H1 (cell line): Measurements from ENCODE around the gene HTR6. TPM values are rescaled to one million over a fixed set of nuclear protein-coding genes. Genes with fewer than 3 reads are reported as not detected.

Experiments used
- CHD1 ChIP-seq: IDR thresholded peaks from 2 replicates; pipeline ENCODE4 v1.6.1; 2012; ENCODE audit warnings: low read depth, low read length, improper control_type of control experiment
- CHD2 ChIP-seq: IDR thresholded peaks from 2 replicates; pipeline ENCODE4 v1.6.1; 2012; ENCODE audit warnings: low read length, improper control_type of control experiment
- CREB1 ChIP-seq: IDR thresholded peaks from 2 replicates; pipeline ENCODE4 v1.6.1; 2012; ENCODE audit warnings: inconsistent platforms
- HDAC2 ChIP-seq, 2 experiments: fragments of 300-600 bp in 1 of 2; sonication (generic) in 1 of 2; IDR thresholded peaks; 2 replicates each; pipeline ENCODE4 v1.6.1; 2011 to 2012; ENCODE audit warnings: low read depth in 2 of 2, low read length in 2 of 2, mild to moderate bottlenecking in 2 of 2, moderate library complexity in 2 of 2, borderline replicate concordance in 1 of 2, inconsistent platforms in 1 of 2
- HDAC6 ChIP-seq: IDR thresholded peaks from one replicate; pipeline ENCODE4 v1.7.1; 2012; ENCODE audit warnings: low read depth, mild to moderate bottlenecking, inconsistent platforms, low read length, moderate library complexity
- JUND ChIP-seq: IDR thresholded peaks from 2 replicates; pipeline ENCODE4 v1.6.1; 2011; ENCODE audit warnings: mild to moderate bottlenecking, improper control_type of control experiment, low read length
- KDM4A ChIP-seq: IDR thresholded peaks from one replicate; pipeline ENCODE4 v1.7.1; 2012; ENCODE audit warnings: low read depth, mild to moderate bottlenecking, moderate library complexity, low read length, inconsistent platforms; ENCODE audit not compliant: severe bottlenecking
- KDM5A ChIP-seq: fragments of 200-600 bp; IDR thresholded peaks from 2 replicates; pipeline ENCODE4 v1.7.1; 2012; ENCODE audit warnings: mild to moderate bottlenecking, low read length, inconsistent platforms, mixed read lengths
- MAFK ChIP-seq: IDR thresholded peaks from 2 replicates; pipeline ENCODE4 v1.6.1; 2012; ENCODE audit warnings: low read depth, mild to moderate bottlenecking, improper control_type of control experiment, low read length
- PHF8 ChIP-seq: fragments of 200-600 bp; sonication (generic); conservative IDR thresholded peaks from 2 replicates; pipeline ENCODE4 v1.7.1; 2012; ENCODE audit warnings: low read depth, mild to moderate bottlenecking, inconsistent platforms, low read length, moderate library complexity
- RAD21 ChIP-seq, 2 experiments: IDR thresholded peaks in 1 of 2; conservative IDR thresholded peaks in 1 of 2; 2 replicates each; pipeline ENCODE4 v1.6.1; 2011; ENCODE audit warnings: low read depth in 2 of 2, low read length in 2 of 2, improper control_type of control experiment in 1 of 2, inconsistent platforms in 1 of 2, mild to moderate bottlenecking in 1 of 2, moderate library complexity in 1 of 2
- SP1 ChIP-seq: IDR thresholded peaks from 2 replicates; pipeline ENCODE4 v1.6.1; 2011; ENCODE audit warnings: low read depth, low read length
- SP4 ChIP-seq: IDR thresholded peaks from 2 replicates; pipeline ENCODE4 v1.6.1; 2012; ENCODE audit warnings: low read length, inconsistent platforms
- TAF1 ChIP-seq: IDR thresholded peaks from 2 replicates; pipeline ENCODE4 v1.6.1; 2011; ENCODE audit warnings: mild to moderate bottlenecking, low read depth, low read length
- TBP ChIP-seq: IDR thresholded peaks from 2 replicates; pipeline ENCODE4 v1.6.1; 2011; ENCODE audit warnings: low read depth, low read length, improper control_type of control experiment
- TCF12 ChIP-seq: IDR thresholded peaks from 2 replicates; pipeline ENCODE4 v1.6.1; 2011; ENCODE audit warnings: low read depth, mild to moderate bottlenecking, low read length
- TEAD4 ChIP-seq: IDR thresholded peaks from 2 replicates; pipeline ENCODE4 v1.6.1; 2012; ENCODE audit warnings: low read depth, low read length, inconsistent platforms, mixed read lengths
- ZNF274 ChIP-seq: IDR thresholded peaks from 2 replicates; pipeline ENCODE4 v1.7.0; 2012; ENCODE audit warnings: low read length, borderline replicate concordance; ENCODE audit errors: extremely low read depth
- polyA plus RNA-seq, 7 experiments: library from polyadenylated mRNA; depleted of rRNA in 3 of 7; stranded (reverse) in 5 of 7; unstranded in 2 of 7; fragments of >200 nt in 5 of 7; fragments of 200-250 nt in 2 of 7; gene quantifications; 1 replicate in 5 of 7; 2 replicates in 1 of 7; 4 replicates in 1 of 7; pipeline versions ENCODE4 v1.2.1 to v1.2.3, GENCODE V29; 2011 to 2013; ENCODE audit warnings: missing spikeins in 2 of 7, mixed read lengths in 2 of 7
- total RNA-seq: library from RNA; stranded (reverse); fragmentation: NEBNext Ultra II Directional; extraction: Animal tissue kit (Norgen Biotek cat#: 25700); gene quantifications from 2 replicates; pipeline ENCODE4 v1.2.1, GENCODE V29; 2021
- TF ChIP-seq, protein P1 (sequence below), 3 experiments: IDR thresholded peaks; 1 replicate in 2 of 3; 2 replicates in 1 of 3; pipeline versions ENCODE4 v1.5.1 to v1.6.1; 2011; ENCODE audit warnings: low read length in 3 of 3, mild to moderate bottlenecking in 3 of 3, inconsistent platforms in 2 of 3, low read depth in 1 of 3, moderate library complexity in 1 of 3; ENCODE audit not compliant: insufficient read depth in 1 of 3; ENCODE audit errors: control extremely low read depth in 1 of 3
- TF ChIP-seq, protein P2 (sequence below): IDR thresholded peaks from 2 replicates; pipeline ENCODE4 v1.6.1; 2012; ENCODE audit warnings: inconsistent platforms

Gene HTR6
- total and polyA plus RNA-seq, 2 of the 8 experiments (the other 6 are each of a cell fraction or from before 2014, with no cell fraction given): 0.76 to 0.95 TPM

DNA sequence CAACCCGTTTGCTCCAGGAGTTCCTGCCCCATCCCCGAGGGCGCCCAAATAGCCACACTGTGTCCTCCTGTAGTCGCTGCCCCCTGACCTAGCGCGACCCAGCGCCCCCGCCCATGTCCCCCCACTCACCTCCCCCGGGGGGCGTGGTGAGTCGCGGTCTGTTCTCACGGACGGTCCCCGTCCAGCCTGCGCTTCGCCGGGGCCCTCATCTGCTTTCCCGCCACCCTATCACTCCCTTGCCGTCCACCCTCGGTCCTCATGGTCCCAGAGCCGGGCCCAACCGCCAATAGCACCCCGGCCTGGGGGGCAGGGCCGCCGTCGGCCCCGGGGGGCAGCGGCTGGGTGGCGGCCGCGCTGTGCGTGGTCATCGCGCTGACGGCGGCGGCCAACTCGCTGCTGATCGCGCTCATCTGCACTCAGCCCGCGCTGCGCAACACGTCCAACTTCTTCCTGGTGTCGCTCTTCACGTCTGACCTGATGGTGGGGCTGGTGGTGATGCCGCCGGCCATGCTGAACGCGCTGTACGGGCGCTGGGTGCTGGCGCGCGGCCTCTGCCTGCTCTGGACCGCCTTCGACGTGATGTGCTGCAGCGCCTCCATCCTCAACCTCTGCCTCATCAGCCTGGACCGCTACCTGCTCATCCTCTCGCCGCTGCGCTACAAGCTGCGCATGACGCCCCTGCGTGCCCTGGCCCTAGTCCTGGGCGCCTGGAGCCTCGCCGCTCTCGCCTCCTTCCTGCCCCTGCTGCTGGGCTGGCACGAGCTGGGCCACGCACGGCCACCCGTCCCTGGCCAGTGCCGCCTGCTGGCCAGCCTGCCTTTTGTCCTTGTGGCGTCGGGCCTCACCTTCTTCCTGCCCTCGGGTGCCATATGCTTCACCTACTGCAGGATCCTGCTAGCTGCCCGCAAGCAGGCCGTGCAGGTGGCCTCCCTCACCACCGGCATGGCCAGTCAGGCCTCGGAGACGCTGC, 1.1 kb downstream of the HTR6 start (continued):
- TF ChIP-seq CHD2: no peak
- TF ChIP-seq CREB1: 0 out of 2 replicates have a peak, but pooled peaks have one; percentile 7
- no peak for TF ChIP-seq TBP
- no peak for TF ChIP-seq PHF8
- no peak for TF ChIP-seq HDAC6
- no peak for TF ChIP-seq HDAC2 (IDR thresholded peaks at IDR 0.05; ENCODE audit: borderline replicate concordance in 1 of 2, low read depth in 2 of 2, low read length in 2 of 2)
- no peak for TF ChIP-seq TAF1
- no peak for TF ChIP-seq TEAD4
- no peak for TF ChIP-seq SP4
- no peak for TF ChIP-seq CHD1
- TF ChIP-seq, protein P1, sequence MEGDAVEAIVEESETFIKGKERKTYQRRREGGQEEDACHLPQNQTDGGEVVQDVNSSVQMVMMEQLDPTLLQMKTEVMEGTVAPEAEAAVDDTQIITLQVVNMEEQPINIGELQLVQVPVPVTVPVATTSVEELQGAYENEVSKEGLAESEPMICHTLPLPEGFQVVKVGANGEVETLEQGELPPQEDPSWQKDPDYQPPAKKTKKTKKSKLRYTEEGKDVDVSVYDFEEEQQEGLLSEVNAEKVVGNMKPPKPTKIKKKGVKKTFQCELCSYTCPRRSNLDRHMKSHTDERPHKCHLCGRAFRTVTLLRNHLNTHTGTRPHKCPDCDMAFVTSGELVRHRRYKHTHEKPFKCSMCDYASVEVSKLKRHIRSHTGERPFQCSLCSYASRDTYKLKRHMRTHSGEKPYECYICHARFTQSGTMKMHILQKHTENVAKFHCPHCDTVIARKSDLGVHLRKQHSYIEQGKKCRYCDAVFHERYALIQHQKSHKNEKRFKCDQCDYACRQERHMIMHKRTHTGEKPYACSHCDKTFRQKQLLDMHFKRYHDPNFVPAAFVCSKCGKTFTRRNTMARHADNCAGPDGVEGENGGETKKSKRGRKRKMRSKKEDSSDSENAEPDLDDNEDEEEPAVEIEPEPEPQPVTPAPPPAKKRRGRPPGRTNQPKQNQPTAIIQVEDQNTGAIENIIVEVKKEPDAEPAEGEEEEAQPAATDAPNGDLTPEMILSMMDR (IDR thresholded peaks at IDR 0.05; ENCODE audit: control extremely low read depth in 1 of 3, insufficient read depth in 1 of 3, low read depth in 1 of 3, low read length in 3 of 3): peak; percentile 5 to 20 (median 10); a peak in 3 of 4 replicates
- TF ChIP-seq JUND: no peak
- no peak for TF ChIP-seq MAFK
- no peak for TF ChIP-seq ZNF274
- TF ChIP-seq, protein P2, sequence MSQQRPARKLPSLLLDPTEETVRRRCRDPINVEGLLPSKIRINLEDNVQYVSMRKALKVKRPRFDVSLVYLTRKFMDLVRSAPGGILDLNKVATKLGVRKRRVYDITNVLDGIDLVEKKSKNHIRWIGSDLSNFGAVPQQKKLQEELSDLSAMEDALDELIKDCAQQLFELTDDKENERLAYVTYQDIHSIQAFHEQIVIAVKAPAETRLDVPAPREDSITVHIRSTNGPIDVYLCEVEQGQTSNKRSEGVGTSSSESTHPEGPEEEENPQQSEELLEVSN: peak; percentile 67; the same call in 1 of the 2 replicates
- no peak for TF ChIP-seq TCF12
- peak; percentile 11 for TF ChIP-seq KDM4A
- no peak for TF ChIP-seq SP1
- no peak for TF ChIP-seq RAD21 (IDR thresholded peaks at IDR 0.05 in 1 of 2, conservative IDR thresholded peaks at IDR 0.05 in 1 of 2; ENCODE audit: low read depth in 2 of 2, low read length in 2 of 2)
- TF ChIP-seq KDM5A: no peak
- TF ChIP-seq, all 59 proteins: peak for 10
